AG09309 (cell line): ENCODE measurements around the gene TFDP2.

ENCODE experiments used
- DNase-seq: peaks from one replicate; pipeline ENCODE4 v3.0.0-alpha.2; 2010; ENCODE audit warnings: low read depth
- H3K4me3 ChIP-seq: 2 replicates; pipeline ENCODE4 v1.5.1; 2011; ENCODE audit warnings: mild to moderate bottlenecking, low read depth, low read length, moderate library complexity; ENCODE audit not compliant: control insufficient read depth
- CTCF ChIP-seq: IDR thresholded peaks from 2 replicates; pipeline ENCODE4 v1.5.1; 2011; ENCODE audit warnings: mild to moderate bottlenecking, low read depth, low read length, inconsistent platforms; ENCODE audit not compliant: insufficient read depth, control insufficient read depth; ENCODE audit errors: missing control alignments

TFDP2 gene

GRCh38 chr3:142127941-142128658 lies 21.2 kb downstream of the TFDP2 start:
- no peak for TF ChIP-seq CTCF
- no peak for DNase-seq
- H3K4me3 ChIP-seq: no peak overlapping the region

GRCh38 chr3:142124243-142124642 lies 25.1 kb downstream of the TFDP2 start:
- H3K4me3 ChIP-seq: no peak overlapping the region
- TF ChIP-seq CTCF: no peak

GRCh38 chr3:142120707-142121106 lies 28.6 kb downstream of the TFDP2 start:
- no peak overlapping the region for H3K4me3 ChIP-seq
- no peak for DNase-seq
- TF ChIP-seq CTCF: no peak

More at GRCh38 chr3:142124243-142124642, 25.1 kb downstream of the TFDP2 start:
- no peak for DNase-seq

GRCh38 chr3:142118911-142119310 lies 30.4 kb downstream of the TFDP2 start:
- H3K4me3 ChIP-seq: no peak overlapping the region
- DNase-seq: no peak
- TF ChIP-seq CTCF: no peak

GRCh38 chr3:142117056-142117851 lies 32.1 kb downstream of the TFDP2 start:
- DNase-seq: no peak
- TF ChIP-seq CTCF: no peak
- no peak overlapping the region for H3K4me3 ChIP-seq

- H3K4me3 ChIP-seq: no peak overlapping the region
- no peak for TF ChIP-seq CTCF
- no peak for DNase-seq
These were observed 33.3 kb downstream of the TFDP2 start for GRCh38 chr3:142115867-142116668.
